ENCODE data around the gene FAIM. TPM values are rescaled to one million over a fixed set of nuclear protein-coding genes. Genes with fewer than 3 reads are reported as not detected.
A peak's percentile ranks its signal among the peaks of the same experiment; 100 is the strongest.
"Not testable (repeated sequence)": the region's sequence is repeated elsewhere in the genome, so short reads cannot be mapped to it uniquely, and the experiment has no call there.

The FAIM gene
- total RNA-seq, 1 experiment from 2014 or later, result 9.1 TPM

DNA sequence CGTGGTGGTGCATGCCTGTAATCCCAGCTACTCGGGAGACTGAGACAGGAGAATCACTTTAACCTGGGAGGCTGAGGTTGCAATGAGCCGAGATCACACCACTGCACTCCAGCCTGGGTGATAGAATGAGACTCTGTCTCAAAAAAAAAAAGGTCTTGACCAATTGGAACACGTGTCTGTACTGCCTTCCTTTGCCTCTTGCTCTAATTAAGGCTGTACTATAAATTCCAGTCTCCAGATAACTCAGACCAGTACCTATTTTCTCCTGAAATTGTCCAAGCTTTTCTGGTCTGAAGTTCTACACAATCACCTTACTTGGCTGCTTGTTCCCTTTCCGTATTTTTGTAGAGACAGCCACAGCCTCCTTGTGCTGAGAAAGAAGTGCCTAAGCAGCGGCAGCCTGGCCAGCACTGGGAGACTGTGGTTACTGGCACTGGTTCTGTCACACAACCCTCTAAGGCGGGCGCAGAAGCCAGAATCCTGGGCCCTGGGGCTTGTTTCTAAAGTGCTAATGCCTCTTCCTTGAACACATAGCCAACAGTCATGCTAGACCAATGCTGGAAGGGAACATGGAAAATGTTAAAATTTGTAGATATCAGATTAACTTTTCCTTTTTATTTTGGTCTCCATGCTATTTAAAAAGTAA lies 8.3 kb upstream of the FAIM start:
- no peak for DNase-seq (ENCODE audit: low spot score)

DNA sequence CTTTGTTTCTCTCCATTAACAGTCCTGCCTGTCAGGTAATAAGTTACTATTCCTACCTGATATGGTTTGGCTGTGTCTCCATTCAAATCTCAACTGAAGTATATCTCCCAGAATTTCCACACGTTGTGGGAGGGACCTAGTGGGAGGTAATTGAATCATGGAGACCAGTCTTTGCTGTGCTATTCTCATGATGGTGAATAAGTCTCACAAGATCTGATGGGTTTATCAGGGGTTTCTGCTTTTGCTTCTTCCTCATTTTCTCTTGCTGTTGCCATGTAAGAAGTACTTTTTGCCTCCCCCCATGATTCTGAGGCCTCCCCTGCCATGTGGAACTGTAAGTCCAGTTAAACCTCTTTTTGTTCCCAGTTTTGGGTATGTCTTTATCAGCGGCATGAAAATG lies 6.9 kb upstream of the FAIM start:
- DNase-seq (ENCODE audit: low spot score), result not testable (repeated sequence)

DNA sequence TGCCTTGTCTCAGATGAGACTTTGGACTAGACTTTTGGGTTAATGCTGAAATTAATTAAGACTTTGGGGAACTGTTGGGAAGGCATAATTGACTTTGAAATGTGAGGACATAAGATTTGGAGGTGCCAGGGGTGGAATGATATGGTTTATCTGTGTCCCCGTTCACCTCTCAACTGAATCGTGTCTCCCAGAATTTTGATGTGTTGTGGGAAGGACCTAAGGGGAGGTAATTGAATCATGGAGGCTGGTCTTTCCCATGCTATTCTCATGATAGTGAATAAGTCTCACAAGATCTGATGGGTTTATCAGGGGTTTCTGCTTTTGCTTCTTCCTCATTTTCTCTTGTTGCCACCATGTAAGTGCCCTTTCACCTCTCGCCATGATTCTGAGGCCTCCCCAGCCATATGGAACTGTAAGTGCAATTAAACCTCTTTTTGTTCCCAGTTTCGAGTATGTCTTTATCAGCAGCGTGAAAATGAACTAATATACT lies 4.4 kb upstream of the FAIM start:
- DNase-seq (ENCODE audit: low spot score), result not testable (repeated sequence)

DNA sequence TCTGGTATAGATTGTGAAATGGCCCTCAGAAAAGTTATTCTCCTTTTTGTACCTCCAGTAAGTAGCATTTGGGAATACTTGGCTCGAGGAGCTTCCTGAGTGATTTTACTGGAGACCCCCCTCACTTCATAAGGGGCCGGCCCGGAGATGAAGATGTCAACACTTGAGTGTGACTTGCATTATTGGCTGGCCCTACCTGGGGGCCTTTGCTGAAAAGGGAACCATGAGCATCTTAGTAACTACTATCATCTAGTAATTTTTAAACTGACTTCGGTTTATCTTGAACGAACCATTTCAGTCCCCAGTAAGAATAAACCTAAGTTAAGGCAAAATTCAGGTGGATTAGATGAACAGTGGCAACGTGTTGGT lies 1.3 kb downstream of the FAIM start:
- no peak for DNase-seq (ENCODE audit: low spot score)

DNA sequence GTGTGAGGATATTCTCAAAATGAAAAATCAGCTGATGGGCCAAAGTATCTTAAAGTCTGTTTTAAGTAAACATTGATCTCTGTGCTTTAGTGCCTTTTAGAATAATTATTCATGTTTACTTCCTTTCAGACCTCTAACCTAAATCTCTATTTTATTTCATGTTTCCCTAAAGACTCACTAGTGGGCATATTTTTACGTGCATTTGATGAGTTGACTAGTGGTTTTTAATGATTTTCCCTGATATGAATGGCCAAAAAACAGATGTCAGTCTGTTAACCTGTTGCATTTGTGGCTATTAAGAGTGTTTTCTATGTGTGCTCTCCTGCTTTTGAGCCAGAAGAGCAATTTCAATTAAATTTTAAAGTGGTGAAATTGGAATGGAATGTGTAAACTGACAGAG lies 6.9 kb downstream of the FAIM start:
- no peak for DNase-seq (ENCODE audit: low spot score)

DNA sequence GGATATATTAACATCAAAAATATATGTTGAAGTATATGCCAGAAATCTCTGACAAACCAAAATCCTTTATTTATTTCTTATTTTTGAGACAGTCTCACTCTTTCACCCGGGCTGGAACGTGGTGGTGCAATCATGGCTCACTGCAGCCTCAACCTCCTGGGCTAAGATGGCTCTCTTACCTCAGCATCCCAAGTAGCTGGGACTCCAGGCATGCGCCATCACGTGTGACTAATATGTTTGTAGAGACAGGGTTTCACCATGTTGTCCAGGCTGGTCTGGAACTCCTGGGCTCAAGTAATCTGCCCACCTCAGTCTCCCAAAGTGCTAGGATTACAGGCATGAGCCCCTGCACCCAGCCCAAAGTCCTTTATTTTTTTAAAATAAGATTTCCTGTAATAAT lies 11.9 kb downstream of the FAIM start:
- no peak for DNase-seq (ENCODE audit: low spot score)

DNA sequence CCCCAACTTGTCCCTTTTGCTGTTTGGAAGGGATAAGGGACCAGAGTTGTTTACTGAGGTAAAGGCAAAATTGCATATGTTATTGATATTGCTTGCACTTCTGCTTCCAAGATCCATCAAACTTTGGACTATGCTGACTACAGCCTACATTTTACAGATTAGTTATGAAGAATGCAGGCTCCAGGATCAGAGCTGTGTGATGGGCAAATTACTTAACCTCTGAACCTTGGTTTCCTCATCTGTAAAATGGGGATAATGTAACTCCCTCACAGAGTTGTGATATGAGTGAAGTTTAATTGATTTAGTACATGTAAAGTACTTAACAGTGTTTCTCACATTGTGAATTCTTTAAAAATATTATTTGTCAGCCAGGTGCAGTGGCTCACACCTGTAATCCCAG lies 15.9 kb downstream of the FAIM start:
- DNase-seq (ENCODE audit: low spot score), result no peak

DNA sequence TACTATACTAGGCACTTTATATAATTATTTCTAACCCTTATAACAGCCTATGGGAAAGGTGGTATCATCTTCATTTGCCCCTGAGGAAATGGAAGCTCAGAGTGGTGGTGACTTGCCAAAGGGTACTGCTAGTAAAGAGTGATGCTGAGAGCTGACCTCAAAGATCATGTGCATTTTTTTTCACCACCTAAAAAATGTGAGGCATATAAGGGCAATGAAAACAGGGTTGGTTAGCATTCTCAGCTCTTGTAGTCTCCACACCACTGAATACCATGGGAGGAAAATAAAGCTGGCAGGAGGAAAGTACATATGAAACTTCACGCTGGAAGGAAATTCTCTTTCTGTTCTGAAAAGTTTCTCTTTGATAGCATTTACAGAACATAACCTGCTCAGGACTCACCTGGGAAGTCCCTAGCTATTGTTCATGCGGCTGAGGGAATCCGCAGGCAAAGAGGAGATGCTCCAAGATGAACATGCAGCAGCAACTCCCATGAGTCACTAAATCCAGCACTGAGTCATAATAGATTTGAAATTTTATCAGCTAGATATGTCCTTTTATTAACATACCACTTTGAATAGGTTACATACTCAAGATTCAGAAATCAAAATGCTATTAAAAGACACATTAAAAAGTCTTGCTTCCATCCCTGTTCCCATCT lies 17.3 kb downstream of the FAIM start:
- no peak for DNase-seq (ENCODE audit: low spot score)

DNA sequence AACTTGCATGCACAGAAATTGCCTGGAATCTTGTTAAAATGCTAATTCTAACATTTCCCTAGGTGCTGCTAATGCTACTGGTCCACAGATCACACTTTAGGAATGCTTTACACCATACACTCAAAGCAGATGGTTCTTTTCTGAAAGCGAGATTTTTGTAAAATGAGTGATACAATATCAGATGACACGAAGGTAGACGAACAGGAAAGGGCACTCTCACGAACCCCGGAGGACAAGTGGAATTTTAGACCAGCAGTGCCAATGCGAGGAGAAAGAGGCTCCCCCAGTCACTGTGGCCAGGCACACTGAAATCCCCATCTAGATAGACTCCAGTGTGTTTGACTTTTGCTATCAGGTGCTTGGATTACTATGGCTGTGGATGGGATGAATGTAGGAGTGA lies 21.0 kb downstream of the FAIM start:
- DNase-seq (ENCODE audit: low spot score), result no peak

DNA sequence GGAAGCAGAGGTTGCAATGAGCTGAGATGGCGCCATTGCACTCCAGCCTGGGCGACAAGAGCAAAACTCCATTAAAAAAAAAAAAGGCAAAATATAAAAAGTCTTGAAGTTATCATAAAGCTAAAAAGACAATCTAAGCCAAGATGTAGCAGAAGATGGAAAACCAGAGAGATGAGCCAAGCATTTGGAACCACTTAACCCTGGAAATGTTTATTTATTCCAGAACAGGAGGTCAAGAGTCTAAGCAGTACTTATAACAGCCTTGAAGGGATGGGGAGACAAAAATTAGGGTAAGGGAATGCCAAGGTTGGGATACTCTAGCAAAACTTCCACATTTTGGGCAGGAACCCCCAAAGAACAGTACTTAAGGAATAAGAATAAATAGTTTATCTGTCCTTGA lies 30.1 kb downstream of the FAIM start:
- DNase-seq (ENCODE audit: low spot score), result no peak

DNA sequence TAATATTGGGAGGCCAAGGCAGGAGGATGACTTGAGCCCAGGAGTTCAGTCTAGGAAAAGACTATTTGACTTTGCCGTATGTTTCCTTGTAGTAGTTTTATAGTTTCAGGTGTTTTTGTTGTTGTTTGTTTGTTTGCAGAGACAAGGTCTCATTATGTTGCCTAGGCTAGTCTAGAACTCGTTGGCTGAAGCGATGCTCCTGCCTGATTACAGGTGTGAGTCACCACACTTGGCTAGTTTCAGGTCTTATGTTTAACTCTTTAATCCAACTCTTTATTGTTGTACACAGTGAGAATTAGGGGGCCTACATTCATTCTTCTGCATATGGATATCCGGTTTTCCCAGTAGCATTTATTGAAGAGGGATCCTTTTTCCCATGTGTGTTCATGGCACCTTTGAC lies 32.0 kb downstream of the FAIM start:
- peak; percentile 15 for DNase-seq (ENCODE audit: low spot score)

DNA sequence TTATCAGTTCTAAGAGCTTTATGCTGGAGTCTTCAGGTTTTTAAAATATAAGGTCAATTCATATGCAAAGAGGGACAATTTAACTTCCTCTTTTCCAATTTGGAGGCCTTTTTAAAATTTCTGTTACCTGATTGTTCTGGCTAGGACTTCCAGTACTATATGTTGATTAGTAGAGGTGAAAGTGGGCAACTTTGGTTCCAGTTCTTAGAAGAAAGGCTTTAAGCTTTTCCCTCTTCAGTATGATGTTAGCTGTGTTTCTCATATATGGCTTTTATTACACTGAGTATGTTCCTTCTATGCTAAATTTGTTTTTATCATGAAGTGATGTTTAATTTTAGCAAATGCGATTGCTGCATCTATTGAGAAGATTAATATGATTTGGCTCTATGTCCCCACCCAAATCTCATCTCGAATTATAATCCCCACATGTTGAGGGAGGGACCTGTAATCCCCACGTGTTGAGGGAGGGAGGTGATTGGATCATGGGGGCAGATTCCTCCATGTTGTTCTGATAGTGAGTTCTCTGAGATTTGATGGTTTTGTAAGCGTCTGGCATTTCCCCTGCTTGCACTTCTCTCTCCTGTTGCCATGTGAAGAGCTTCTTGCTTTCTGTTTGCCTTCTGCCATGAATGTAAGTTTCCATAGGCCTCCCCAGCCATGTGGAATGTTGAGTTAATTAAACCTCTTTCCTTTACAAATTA lies 33.8 kb downstream of the FAIM start:
- no peak for DNase-seq (ENCODE audit: low spot score)

DNA sequence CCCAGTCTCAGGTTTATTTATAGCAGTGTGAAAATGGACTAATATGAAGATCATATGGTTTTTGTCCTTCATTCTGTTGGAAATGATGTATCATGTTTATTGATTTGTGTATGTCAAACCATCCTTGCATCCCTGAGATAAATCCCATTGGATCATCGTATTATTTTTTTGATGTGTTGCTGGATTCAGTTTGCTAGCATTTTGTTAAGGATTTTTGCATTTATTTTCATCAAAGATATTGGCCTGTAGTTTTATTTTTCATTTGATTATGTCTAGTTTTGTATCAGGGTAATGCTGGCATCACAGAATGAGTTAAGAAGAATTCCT lies 34.3 kb downstream of the FAIM start:
- no peak for DNase-seq (ENCODE audit: low spot score)

DNA sequence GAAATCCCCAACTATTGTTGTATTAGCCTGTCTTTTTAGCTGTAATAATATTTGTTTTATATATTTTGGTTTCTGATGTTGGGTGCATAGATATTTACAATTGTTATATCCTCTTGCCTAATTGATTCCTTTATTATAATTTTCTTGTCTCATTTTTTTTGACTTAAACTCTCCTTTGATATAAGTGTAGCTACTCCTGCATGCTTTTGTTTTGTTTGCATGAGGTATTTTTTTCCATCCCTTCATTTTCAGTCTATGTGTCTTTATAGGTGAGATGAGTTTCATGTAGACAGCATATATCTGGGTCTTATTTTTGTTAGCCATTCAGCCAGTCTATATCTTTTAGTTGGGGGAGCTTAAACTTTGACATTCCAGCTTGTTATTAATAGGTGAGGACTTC lies 37.4 kb downstream of the FAIM start:
- no peak for DNase-seq (ENCODE audit: low spot score)

DNA sequence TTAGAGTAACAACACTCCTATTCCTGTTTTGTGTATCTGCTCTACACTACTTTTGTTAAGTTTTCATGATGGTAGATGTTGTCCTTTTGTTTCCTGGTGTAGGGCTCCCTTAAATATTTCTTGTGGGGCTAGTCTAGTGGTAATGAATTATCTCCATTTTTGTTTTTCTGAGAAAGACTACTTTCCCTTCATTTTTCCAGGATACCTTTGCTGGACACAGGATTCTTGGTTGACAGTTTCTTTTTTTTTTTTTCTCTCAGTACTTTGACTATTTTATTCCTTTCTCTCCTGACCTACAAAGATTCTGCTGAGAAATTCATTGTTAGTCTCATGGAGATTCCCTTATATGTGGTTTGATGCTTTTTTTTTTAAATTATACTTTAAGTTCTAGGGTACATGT lies 37.9 kb downstream of the FAIM start:
- no peak for DNase-seq (ENCODE audit: low spot score)

DNA sequence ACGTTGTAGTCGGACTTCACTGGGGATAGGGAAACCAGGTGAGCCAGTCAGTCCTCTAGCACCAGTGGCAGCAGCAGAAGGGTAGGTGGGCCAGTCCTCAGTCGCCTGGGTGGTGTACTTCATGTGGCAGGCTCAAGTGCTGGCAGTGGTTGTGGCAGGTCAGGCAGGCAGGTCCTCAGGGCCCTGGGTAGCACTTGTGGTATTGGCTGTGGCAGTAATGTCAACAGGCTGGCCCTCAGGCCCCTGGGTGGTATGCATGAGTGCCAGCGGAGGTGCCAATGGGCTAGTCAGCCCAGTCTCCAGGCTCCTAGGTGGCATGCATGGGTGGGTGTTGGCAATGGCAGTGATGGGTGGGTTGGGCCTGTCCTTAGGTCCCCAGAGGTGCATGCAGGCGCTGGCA lies 40.6 kb downstream of the FAIM start:
- no peak for DNase-seq (ENCODE audit: low spot score)

DNA sequence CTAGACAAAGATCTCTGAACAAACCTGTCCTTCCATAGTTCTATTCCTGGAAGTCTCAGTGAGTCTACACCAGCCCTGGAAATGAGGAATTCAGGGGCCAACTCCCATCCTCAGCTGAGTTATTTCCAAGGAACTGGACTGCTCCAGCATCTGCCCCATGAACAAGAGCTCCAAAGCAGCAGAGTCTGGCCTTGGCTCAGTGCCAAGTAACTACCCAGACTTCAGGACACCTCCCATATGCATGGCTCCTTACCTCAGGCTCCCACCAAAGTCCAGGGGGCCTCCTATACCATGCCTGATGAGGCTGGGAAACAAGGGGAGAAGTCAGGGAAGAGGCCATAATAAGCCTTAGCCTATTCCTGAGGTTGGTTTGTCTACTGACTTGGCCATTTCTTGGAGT lies 45.0 kb downstream of the FAIM start:
- DNase-seq (ENCODE audit: low spot score), result no peak

DNA sequence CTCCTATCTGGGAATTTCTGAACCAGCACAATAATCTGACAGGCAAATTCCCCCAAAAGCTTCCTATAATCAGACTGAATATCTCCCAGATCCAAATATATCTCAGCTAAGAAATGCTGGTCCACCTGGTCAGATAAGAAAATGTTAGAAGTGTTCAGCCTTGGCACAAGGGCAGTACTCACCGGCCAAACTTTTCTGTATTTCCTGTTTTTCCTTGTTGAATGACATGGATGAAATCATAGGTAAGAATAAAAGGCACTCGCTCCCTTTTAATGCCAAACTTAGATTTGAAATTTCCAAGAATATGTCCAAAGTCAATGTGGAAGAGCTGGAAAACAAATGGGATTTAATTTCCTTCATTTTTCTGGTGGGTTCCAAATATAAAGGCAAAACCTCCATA lies 48.9 kb downstream of the FAIM start:
- no peak for DNase-seq (ENCODE audit: low spot score)

DNA sequence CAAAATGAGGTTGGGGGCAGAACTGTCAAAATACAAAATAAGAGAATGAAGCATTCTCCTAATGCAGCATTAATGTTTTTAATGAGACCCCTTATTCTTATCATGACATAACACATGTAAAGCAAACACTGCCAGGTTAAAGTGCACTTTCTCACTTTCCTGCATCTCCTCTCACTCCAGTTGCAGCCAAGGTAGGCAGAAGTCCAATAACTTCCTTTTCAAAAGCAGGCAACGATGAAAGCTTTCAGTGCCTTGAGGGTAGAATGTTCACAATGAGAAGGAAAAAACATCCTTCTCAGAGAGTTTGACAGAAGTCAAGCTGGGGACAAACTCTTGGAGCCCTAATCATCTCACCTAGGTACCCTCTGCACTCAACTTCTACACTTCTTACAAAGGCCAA lies 59.5 kb downstream of the FAIM start:
- DNase-seq (ENCODE audit: low spot score), result no peak

DNA sequence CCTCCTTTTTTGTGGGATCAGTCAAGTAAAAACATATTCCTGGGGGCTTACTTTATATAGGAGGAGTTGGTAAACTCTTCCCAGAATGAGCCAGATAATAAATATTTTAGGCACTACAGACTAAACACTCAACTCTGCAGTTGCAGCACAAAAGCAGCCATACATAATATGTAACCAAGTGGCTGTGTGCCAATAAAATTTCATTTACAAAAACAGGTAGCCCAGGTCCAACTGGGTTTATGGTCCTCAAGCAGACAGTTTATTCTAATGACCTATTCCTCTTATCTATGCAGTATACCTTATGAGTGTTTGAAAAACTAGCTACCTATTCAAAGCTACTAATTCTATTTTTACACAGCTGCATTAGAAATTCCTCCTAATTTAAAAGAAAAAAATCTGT lies 61.8 kb downstream of the FAIM start:
- DNase-seq (ENCODE audit: low spot score), result no peak

DNA sequence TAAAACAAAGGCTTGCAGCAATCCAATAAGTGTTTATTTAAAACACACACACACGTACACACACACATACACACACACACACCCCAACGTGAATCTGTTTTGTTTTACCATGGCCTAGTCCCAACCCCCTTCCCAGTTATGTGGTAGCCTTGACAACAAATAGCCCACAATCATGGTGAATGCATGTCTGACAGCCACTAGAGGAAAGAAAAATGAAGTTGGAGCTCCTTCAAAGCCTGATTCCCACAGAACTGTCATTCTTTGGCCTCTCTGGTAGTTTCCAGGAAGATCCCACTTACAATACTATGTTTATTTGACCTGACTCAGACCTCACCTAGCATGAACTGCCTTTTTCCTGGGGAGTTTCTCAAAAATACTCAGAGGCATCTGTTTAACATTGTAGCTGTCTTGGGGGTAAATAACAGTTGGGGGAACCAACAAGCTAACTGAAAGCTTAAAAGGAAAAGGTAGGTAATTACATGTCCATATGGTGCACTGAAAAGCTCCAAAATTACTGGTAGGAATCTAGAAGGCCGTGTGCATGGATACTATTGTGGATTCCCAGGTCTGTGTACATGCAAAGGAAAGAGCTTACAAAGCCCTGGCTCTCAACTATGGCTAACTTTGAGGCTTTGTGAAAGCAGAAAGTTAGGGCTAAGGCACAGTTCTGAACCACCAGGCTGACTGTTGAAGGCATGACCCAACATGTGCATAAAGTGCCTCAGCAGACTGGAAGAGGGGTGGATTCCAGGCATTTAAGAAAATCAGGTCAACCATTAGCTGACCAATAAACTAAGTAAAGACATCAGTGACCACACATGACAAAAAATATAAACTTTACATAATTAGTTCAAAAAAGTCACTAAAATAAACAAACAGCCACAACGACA lies 65.3 kb downstream of the FAIM start:
- no peak for DNase-seq (ENCODE audit: low spot score)

DNA sequence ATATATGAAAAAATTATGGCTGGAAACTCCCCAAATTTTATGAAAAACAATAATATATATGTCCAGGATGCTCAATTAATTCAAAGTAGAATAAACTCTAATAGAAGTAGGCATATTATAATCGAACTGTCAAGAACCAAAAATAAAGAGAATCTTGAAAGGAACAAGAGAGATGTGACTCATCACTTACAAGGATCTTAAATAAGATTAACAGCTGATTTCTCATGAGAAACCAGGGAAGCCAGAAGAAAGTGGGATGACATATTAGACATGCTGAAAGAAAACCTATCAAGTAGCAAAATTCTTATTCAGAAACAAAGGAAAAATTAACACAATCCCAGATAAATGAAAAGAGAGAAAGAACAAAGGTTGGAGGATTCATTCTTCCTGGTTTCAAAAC lies 66.8 kb downstream of the FAIM start:
- peak; percentile 15 for DNase-seq (ENCODE audit: low spot score)
